SH-SY5Y (cell line): ENCODE measurements around the gene RPL39L.

ENCODE experiments used
- GATA2 ChIP-seq: IDR thresholded peaks from 2 replicates; pipeline ENCODE4 v1.6.1; 2011; ENCODE audit warnings: mild to moderate bottlenecking, low read depth, low read length
- GATA3 ChIP-seq: IDR thresholded peaks from 2 replicates; pipeline ENCODE4 v1.6.1; 2011; ENCODE audit warnings: low read depth, mild to moderate bottlenecking, low read length, moderate library complexity

RPL39L gene

DNA sequence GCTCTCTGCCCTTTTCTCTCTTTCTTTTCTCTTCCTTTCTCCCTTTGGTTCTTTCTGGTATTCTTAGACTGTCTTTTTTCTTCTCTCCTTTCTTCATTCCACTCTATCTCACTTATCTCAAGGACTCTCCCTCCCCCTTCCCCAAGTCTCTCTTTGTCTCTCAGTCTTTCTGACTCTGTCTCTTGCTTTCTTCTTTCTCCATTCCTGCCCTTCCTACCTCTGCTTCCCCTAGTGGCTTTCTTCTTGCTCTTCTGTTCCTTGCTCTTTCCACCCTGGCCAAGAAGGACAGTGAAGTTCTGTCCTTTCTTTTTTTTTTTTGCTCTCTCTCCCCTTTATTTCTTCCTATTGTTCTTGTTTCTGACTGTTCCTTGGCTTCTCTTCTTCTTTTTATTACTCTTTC lies 22.3 kb upstream of the RPL39L start:
- TF ChIP-seq GATA2: no peak
- no peak for TF ChIP-seq GATA3

DNA sequence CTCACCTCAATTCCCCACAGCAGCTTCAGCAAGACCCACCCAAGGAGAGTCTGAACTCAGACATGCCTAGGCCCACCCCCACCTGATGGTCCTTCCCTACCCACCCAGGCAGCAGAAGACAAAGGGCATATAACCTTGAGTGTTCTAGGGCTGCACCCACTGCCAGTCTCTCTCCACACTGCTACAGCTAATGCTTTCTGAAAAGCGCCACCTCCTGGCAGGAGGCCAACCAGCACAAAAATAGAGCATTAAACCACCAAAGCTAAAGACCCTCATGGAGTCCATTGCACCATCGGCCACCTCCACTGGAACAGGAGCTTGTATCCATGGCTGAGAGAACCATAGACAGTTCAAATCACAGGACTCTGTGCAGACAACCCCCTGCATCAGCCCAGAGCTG lies 11.3 kb upstream of the RPL39L start:
- no peak for TF ChIP-seq GATA2
- TF ChIP-seq GATA3: no peak

DNA sequence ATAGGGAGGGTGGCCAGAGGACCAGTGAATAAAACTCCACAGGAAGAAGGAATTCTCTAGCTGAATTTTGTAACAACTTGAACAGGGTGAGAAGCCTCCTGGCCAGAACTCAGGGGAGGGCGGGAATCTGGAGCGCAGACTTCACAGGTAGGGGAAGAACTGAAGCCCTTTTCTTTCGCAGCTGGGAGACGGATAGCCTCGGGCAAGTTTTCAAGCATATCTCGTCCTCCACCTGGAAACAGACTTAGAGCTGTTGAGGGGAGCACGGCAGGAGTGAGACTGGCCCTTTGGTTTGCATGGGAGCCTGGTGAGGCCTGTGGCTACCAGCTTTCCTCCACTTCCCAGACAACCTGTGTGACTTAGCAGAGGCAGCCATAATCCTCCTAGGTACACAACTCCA lies 10.9 kb upstream of the RPL39L start:
- no peak for TF ChIP-seq GATA2
- TF ChIP-seq GATA3: no peak

DNA sequence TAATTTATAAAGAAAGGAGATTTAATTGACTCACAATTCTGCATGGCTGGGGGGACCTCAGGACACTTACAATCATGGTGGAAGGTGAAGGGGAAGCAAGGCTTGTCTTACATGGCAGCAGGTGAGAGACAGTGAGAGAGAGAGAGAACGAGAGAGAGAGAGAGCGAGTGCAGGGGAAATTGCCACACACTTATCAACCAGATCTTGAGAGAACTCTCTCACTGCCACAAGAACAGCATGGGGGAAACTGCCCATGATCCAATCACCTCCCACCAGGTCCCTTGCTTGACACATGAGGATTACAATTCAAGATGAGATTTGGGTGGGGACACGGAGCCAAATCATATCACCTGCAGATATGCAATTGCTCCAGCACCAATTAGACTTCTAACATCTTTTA lies 7.1 kb upstream of the RPL39L start:
- no peak for TF ChIP-seq GATA3
- no peak for TF ChIP-seq GATA2

DNA sequence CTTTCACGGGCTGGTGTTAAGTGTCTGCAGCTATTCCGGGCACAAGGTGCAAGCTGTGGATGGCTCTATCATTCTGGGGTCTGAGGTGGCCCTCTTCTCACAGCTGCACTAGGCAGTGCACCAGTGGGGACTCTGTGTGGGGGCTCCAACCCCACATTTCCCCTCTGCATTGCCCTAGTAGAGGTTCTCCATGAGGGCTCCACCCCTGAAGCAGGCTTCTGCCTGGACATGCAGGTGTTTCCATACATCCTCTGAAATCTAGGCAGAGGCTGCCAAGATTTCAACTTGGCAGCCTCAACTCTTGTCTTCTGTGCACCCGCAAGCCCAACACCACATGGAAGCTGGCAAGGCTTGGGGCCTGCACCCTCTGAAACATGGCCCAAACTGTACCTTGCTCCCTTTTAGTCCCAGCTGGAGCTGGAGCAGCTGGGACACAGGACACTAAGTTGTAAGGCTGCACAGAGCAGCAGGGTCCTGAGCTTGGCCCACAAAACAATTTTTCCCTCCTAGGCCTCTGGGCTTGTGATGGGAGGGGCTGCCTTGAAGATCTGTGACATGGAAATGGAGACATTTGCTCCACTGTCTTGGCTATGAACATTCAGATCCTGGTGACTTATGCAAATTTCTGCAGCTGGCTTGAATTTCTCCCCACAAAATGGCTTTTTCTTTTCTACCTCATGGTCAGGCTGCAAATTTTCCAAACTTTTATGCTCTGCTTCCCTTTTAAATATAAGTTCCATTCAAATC lies 6.0 kb upstream of the RPL39L start:
- TF ChIP-seq GATA2 (no peak), GATA3 (no peak)

DNA sequence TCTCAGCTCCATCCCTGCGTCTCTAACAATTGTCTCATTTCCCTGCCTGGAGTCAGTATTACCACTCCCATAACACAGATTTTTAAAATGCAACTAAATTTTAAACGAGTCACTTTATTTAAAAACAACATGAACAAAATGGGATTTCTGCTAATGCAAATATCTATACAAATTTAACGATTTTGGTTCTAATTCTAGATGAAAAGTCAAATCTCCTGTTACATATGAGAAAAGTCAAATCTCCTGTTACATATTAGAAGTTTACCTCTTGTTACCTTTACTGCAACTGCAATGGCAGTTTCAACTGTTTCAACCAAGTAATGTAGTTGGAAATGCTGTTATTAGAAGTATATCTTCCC lies 578 bp upstream of the RPL39L start:
- no peak for TF ChIP-seq GATA2
- TF ChIP-seq GATA3: no peak

DNA sequence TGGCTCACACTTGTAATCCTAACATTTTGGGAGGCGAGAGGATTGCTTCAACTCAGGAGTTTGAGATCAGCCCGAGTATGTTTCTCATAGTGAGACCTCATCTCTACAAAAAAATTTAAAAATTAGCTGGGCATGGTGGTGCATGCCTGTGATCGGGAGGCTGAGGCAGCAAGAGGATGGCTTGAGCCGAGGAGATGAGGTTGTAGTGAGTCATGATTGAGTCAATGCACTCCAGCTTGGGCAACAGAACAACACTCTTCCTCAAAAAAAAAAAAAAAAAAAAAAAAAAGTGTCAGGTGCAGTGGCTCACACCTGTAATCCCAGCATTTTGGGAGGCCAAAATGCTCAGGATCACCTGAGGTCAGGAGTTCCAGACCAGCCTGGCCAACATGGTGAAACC lies 2.4 kb downstream of the RPL39L start:
- no peak for TF ChIP-seq GATA2
- TF ChIP-seq GATA3: no peak

DNA sequence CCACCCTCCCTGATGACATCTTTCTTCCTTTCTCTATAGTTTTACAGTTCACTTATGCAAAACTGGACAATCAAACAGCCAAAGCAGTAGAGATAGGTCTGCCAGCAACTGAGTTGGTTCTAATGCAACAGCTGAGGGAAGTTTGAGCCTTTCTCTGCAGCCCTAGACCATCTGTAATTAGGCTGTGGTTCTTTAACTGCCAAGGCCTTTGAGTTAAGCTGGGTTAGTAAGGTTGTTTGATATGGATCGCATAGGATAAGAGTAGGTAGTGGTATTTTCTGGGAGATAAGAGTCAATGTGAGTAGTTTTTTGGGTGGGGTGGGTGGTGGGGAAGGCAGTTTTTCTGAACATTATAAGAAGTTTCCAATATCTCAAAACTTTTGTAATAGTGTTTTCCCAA lies 3.0 kb downstream of the RPL39L start:
- TF ChIP-seq GATA3 (no peak), GATA2 (no peak)

DNA sequence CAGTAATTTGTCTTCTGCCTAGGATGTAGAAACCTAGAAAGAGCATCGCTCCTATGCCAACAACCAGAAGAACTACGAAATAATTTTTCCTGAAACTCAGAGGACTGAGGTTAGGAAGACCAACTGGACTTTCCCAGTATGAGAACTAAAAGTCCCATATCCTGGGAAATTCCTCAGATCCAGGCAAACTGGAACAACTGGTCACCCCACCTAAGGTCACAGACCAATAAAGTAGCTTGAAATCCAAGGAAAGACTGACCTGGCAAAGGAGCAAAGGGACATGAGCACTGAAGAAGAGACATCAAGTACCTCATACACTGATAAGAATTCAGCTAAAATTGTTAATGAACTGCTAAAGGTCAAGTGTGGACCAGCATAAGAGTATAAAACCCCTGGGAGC lies 6.6 kb downstream of the RPL39L start:
- no peak for TF ChIP-seq GATA2

DNA sequence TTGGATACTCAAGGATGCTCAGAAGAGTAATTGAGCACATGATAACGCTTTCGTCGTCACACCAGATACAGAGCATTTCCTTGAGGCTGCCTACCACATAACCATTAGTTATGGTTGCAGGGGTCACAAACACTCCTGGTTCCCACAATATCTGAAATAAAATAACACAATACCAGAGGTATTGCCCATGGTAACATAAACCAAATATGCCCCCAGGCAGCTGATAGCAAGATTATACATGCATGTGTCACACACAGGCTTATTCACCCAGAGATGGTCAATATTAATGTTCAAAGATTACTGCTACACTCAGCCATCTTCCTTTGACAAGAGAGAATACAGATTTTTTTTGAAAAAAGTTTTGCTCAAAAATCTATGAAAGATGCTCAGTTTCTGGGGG lies 7.3 kb downstream of the RPL39L start:
- no peak for TF ChIP-seq GATA3
- TF ChIP-seq GATA2: no peak

DNA sequence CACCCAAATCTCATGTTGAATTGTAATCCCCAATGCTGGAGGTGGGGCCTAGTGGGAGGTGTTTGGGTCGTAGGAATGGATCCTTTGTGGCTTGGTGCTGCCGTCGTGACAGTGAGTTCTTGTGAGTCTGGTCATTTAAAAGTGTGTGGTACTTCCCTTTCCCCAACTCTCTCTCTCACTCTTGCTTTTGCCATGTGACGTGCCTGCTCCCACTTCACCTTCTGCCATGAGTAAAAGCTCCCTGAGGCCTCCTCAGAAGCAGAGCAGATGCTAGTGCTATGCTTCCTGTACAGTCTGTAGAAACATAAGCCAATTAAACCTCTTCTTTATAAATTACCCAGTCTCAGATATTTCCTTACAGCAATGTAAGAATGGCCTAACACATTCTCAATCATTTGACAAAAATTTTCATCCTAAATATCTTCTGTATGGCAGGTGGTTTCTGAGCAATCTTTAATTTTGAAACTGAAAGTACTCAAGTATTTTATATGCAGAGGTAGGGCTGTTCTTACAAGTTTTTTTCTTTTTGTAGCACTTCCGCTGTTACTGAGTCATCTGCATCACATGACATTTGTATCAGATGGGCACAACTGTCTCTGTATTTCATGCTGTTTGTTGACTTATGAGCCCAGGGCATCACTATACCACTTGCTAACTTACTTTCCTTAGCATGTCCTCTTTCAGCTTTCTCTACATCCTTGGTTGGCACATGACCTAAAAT lies 8.8 kb downstream of the RPL39L start:
- TF ChIP-seq GATA3 (no peak), GATA2 (no peak)

DNA sequence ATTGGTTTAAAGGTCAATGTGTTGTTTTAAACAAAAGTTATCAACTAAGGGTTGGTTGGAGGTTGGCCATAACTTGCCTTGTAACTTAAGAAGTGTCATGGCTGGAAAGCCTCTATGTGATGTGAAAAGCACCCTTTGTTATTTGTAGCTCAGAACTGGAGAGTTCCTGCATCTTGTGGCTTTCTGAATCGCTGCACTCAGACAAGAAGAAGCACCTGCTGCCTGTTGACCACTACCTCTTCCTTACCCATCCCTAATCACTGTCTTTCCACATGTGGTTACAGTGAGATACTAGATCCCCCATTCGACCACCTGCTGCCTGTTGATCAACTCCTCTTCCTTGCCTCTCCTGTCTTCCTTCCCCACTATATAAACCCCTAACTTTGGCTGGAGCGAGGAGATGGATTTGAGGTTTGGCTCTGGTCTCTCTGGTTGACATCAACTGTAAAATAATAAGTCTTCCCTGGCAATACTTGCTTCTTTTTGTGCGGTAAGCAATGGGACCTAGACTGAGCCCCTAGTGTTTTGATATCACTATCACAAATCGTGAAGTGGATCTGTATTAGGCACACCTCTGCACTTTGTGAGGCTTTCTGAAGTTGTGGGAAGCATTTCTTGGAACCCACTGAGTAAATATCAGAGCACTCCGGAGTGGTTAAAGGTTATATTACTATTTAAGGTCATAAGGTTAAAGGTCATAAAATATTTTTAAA lies 13.8 kb downstream of the RPL39L start:
- TF ChIP-seq GATA3: no peak
- TF ChIP-seq GATA2: no peak

DNA sequence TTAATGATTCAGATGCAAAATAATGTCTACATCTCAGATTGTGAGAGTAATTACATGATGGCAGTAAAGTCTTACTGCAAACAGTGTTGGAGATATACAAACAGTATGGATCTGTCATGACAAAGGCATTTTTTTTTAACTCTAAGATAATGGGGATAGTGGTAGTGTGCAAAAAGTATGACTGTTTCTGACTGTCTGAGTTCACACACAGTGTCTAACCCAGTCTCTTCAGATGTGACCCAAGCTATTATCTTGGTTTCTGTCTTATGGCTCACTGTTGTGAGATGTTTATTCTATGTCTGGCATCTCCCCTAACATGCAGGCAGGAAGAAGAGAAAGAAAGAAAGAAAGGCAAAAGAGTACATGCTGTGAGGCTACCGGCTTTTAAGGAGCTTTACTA lies 17.0 kb downstream of the RPL39L start:
- TF ChIP-seq GATA3 (no peak), GATA2 (no peak)

DNA sequence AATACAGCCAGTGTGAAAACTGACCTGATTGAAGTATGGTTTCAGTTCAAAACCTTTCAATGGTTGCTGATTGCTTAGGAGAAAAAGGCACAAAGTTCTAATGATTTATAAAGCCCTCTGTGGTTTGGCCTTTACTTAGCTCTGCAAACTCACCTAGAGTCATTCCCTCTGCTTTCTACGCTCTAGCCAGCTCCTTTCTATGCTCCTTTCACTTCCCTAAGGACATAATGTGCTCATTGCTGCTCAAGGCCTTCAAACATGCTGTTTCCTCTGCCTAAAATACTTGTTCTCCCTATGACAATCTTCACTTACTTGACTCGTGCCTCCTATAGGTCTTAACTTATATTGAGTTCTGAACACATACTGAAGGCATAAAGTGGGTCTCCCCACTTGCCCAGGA lies 19.0 kb downstream of the RPL39L start:
- TF ChIP-seq GATA3: no peak
- TF ChIP-seq GATA2: no peak

DNA sequence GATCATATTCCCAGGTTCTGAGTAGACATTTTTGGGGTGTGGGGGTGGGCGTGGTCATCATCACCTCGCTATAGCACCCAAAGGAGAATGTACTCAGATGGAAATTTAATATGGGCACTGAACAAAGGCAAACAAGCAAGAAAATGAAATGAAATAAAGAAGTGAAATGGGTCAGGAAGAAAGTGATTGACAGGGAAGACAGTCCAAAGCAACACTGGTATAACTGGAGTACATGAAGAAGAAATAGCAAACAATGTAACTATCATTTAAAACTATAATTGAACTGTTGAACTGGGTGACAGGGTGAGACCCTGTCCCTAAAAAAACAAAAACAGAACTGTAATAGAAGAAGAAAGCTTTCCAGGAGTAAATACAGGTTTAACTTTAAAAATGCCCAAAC lies 24.8 kb downstream of the RPL39L start:
- TF ChIP-seq GATA2: no peak
- no peak for TF ChIP-seq GATA3
